Lower leg skin (tissue), 4 donors: ENCODE results near the gene BTBD10. TPM values are rescaled to one million over a fixed set of nuclear protein-coding genes. Genes with fewer than 3 reads are reported as not detected.

Source experiments
- DNase-seq, 2 donors: peaks; one replicate each; pipeline ENCODE4 v3.0.0-alpha.2; 2019; ENCODE audit warnings: low spot score in 2 of 2
- H3K4me3 ChIP-seq: fragments of 200-600 bp; sonication (generic); 2 replicates; pipeline ENCODE4 v1.5.1; 2017; ENCODE audit warnings: mild to moderate bottlenecking, low read depth; ENCODE audit not compliant: poor library complexity, severe bottlenecking
- CTCF ChIP-seq, 3 donors: fragments of 450-650 bp; IDR thresholded peaks; one replicate each; pipeline ENCODE4 v1.5.1; 2016; ENCODE audit warnings: antibody characterized with exemption in 3 of 3, mild to moderate bottlenecking in 3 of 3, moderate library complexity in 2 of 3
- POLR2A ChIP-seq, 2 donors: fragments of 450-650 bp; IDR thresholded peaks; one replicate each; pipeline ENCODE4 v1.6.1; 2016 to 2017; ENCODE audit warnings: antibody characterized with exemption in 2 of 2, mild to moderate bottlenecking in 1 of 2, moderate library complexity in 1 of 2
- WGBS, 2 donors: methylation state at CpG; one replicate each; pipeline ENCODE4 v1.1.5; 2018; 5-methylcytosine and 5-hydroxymethylcytosine counted together
- intact Hi-C: fragments of 100-400 bp; cut with DNase I; formaldehyde crosslinking; loops from one replicate; pipeline ENCODE4 v1.15.0; 2023; ENCODE audit warnings: low total_unique reads
- total RNA-seq, 4 donors: library from RNA; depleted of rRNA; stranded (reverse); fragments of >200 nt; gene quantifications; one replicate each; pipeline ENCODE4 v1.1.0, GENCODE V29; 2016

Gene BTBD10
- total RNA-seq, 4 donors from 2014 or later, result 32.2 to 41.0 (median 35.7) TPM

- TF ChIP-seq POLR2A (IDR thresholded peaks at IDR 0.05) (no peak), CTCF (IDR thresholded peaks at IDR 0.05) (no peak)
- no peak overlapping the region for H3K4me3 ChIP-seq
- DNase-seq, result no peak
- intact Hi-C loops, result no loop called here
- WGBS, 2 donors, result 68 to 72% methylated on average over 26 of the region's 26 CpGs
Measured at GRCh38 chr11:13486926-13487660, 24.1 kb upstream of the BTBD10 start.

- H3K4me3 ChIP-seq, result no peak overlapping the region
- TF ChIP-seq POLR2A (IDR thresholded peaks at IDR 0.05) (no peak), CTCF (IDR thresholded peaks at IDR 0.05) (no peak)
- 88 to 91% methylated on average over 9 of the region's 9 CpGs for WGBS, 2 donors
- DNase-seq, result no peak
- intact Hi-C loops, result no loop called here
Measured at GRCh38 chr11:13480198-13480597, 17.2 kb upstream of the BTBD10 start.

GRCh38 chr11:13479688-13480087, 16.7 kb upstream of the BTBD10 start:
- WGBS, 2 donors, result 93 to 96% methylated on average over 3 of the region's 3 CpGs
- H3K4me3 ChIP-seq, result no peak overlapping the region
- intact Hi-C loops, result no loop called here
- no peak for DNase-seq
- TF ChIP-seq POLR2A (IDR thresholded peaks at IDR 0.05) (no peak), CTCF (IDR thresholded peaks at IDR 0.05) (no peak)

GRCh38 chr11:13475091-13475490, 12.1 kb upstream of the BTBD10 start:
- no peak for DNase-seq
- H3K4me3 ChIP-seq, result no peak overlapping the region
- intact Hi-C loops, result no loop called here
- WGBS, 2 donors, result 63 to 69% methylated on average over 3 of the region's 3 CpGs
- no peak for TF ChIP-seq CTCF (IDR thresholded peaks at IDR 0.05)
- TF ChIP-seq POLR2A (IDR thresholded peaks at IDR 0.05), result no peak

GRCh38 chr11:13473013-13473722, 10.1 kb upstream of the BTBD10 start:
- H3K4me3 ChIP-seq, result no peak overlapping the region
- WGBS, 2 donors, result 76 to 80% methylated on average over 3 of the region's 3 CpGs
- TF ChIP-seq CTCF (IDR thresholded peaks at IDR 0.05) (no peak), POLR2A (IDR thresholded peaks at IDR 0.05) (no peak)
- DNase-seq, result no peak
- intact Hi-C loops, result loop anchor here (5.0 kb wide), 1 partner anchor 346 kb away; no protein-coding TSS in a partner anchor
